HG02588 (cell line): ENCODE results near the gene NTRK3.
"Not testable (repeated sequence)": the region's sequence is repeated elsewhere in the genome, so short reads cannot be mapped to it uniquely, and the experiment has no call there.

Experiments used
- ATAC-seq: cut with Tn5 transposase; IDR thresholded peaks from one replicate; pipeline ENCODE4 v1.9.1; 2021; ENCODE audit warnings: mild to moderate bottlenecking, moderate library complexity; ENCODE audit not compliant: unreplicated experiment

Gene NTRK3

GRCh38 chr15:88038261-88038660 lies 218.3 kb downstream of the NTRK3 start:
- ATAC-seq: no peak

GRCh38 chr15:88036154-88036839 lies 220.2 kb downstream of the NTRK3 start:
- ATAC-seq: no peak

GRCh38 chr15:88035381-88035780 lies 221.2 kb downstream of the NTRK3 start:
- no peak for ATAC-seq

- not testable (repeated sequence) for ATAC-seq
Measured at GRCh38 chr15:88033421-88033820, 223.1 kb downstream of the NTRK3 start.

- no peak for ATAC-seq
Measured at GRCh38 chr15:88032787-88033186, 223.8 kb downstream of the NTRK3 start.

GRCh38 chr15:88031461-88031860 lies 225.1 kb downstream of the NTRK3 start:
- no peak for ATAC-seq

GRCh38 chr15:88029696-88030095 lies 226.8 kb downstream of the NTRK3 start:
- no peak for ATAC-seq

GRCh38 chr15:88028024-88028423 lies 228.5 kb downstream of the NTRK3 start:
- no peak for ATAC-seq

- ATAC-seq: no peak
Measured at GRCh38 chr15:88023914-88024313, 232.6 kb downstream of the NTRK3 start.

- no peak for ATAC-seq
Measured at GRCh38 chr15:88022716-88023115, 233.8 kb downstream of the NTRK3 start.

- ATAC-seq: no peak
Measured at GRCh38 chr15:88021601-88022000, 234.9 kb downstream of the NTRK3 start.

- no peak for ATAC-seq
Measured at GRCh38 chr15:88020806-88021205, 235.7 kb downstream of the NTRK3 start.

- ATAC-seq: no peak
Measured at GRCh38 chr15:88019656-88020055, 236.9 kb downstream of the NTRK3 start.

- no peak for ATAC-seq
Measured at GRCh38 chr15:88018869-88019641, 237.5 kb downstream of the NTRK3 start.

- ATAC-seq: no peak
Measured at GRCh38 chr15:88017753-88018152, 238.8 kb downstream of the NTRK3 start.

- no peak for ATAC-seq
Measured at GRCh38 chr15:88016406-88016805, 240.1 kb downstream of the NTRK3 start.

- ATAC-seq: no peak
Measured at GRCh38 chr15:88015228-88015860, 241.2 kb downstream of the NTRK3 start.

- no peak for ATAC-seq
Measured at GRCh38 chr15:88014454-88015160, 241.9 kb downstream of the NTRK3 start.

- ATAC-seq: no peak
Measured at GRCh38 chr15:88013111-88013510, 243.4 kb downstream of the NTRK3 start.

- no peak for ATAC-seq
Measured at GRCh38 chr15:88012688-88013087, 243.9 kb downstream of the NTRK3 start.

- no peak for ATAC-seq
Measured at GRCh38 chr15:88012233-88012632, 244.3 kb downstream of the NTRK3 start.
